ENCODE data around the gene IL31. TPM values are rescaled to one million over a fixed set of nuclear protein-coding genes. Genes with fewer than 3 reads are reported as not detected.

Gene IL31
- total RNA-seq, 1 donor from 2014 or later: not detected

- TF ChIP-seq CTCF (IDR thresholded peaks at IDR 0.05): peak; percentile 74
- intact Hi-C loops (cut with DNase I): loop anchor here (10.0 kb wide), 1 partner anchor 68 kb away; no protein-coding TSS in a partner anchor
- peaks cover 42% of the 10 kb centered on the region for H3K4me1 ChIP-seq
- peaks cover 11% of the 10 kb centered on the region for H3K36me3 ChIP-seq
- no peaks in the 10 kb centered on the region for H3K27me3 ChIP-seq (ENCODE audit: low read depth)
- H3K27ac ChIP-seq: peak overlapping the region; percentile 19
- no peaks in the 10 kb centered on the region for H3K9me3 ChIP-seq
- H3K4me3 ChIP-seq: no peak overlapping the region
- DNase-seq (peak; percentile 53), ATAC-seq (peak; percentile 65 to 73)
Observed at GRCh38 chr12:122123051-122123760, 50.8 kb downstream of the IL31 start.

Other genes with a start within 250 kb of the IL31 start
- 6.4 TPM for gene BCL7A, start 152.3 kb downstream of the IL31 start, total RNA-seq
- 55.9 TPM for gene MLXIP, start 95.5 kb downstream of the IL31 start, total RNA-seq
- gene LRRC43, start 8.9 kb upstream of the IL31 start, total RNA-seq: 4.2 TPM
- gene B3GNT4, start 29.5 kb upstream of the IL31 start, total RNA-seq: 0.30 TPM
- gene DIABLO, start 51.8 kb upstream of the IL31 start, total RNA-seq: 31.1 TPM
- 16.2 TPM for gene VPS33A, start 92.3 kb upstream of the IL31 start, total RNA-seq
- gene CLIP1, start 248.4 kb upstream of the IL31 start, total RNA-seq: 78.2 TPM